ENCODE measurements around the gene MAGT1.
A peak's percentile ranks its signal among the peaks of the same experiment; 100 is the strongest.
"Not testable (repeated sequence)": the region's sequence is repeated elsewhere in the genome, so short reads cannot be mapped to it uniquely, and the experiment has no call there.

Gene MAGT1

DNA sequence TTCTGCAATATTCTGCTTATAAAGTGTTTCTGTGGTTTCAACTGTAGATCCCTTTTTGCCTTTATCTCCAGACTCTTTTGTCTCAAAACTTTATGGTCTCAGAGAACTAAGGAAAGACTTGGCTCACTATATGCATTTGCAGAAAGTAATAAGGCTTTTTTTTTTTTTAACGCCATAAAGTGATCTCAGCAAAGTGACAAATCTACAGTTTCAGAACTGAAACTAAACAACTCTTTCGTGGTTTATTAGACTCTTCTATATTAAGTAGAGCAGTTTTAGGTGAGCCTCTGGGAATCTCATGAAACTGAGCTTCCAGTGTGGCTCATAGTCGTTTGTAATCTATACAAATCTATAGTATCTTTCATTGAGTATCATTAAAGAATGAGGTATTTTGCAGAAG, 30.5 kb upstream of the MAGT1 start:
- H3K27ac ChIP-seq = no peak overlapping the region
- no peak for TF ChIP-seq ZFX (IDR thresholded peaks at IDR 0.05)
- TF ChIP-seq, protein P1, sequence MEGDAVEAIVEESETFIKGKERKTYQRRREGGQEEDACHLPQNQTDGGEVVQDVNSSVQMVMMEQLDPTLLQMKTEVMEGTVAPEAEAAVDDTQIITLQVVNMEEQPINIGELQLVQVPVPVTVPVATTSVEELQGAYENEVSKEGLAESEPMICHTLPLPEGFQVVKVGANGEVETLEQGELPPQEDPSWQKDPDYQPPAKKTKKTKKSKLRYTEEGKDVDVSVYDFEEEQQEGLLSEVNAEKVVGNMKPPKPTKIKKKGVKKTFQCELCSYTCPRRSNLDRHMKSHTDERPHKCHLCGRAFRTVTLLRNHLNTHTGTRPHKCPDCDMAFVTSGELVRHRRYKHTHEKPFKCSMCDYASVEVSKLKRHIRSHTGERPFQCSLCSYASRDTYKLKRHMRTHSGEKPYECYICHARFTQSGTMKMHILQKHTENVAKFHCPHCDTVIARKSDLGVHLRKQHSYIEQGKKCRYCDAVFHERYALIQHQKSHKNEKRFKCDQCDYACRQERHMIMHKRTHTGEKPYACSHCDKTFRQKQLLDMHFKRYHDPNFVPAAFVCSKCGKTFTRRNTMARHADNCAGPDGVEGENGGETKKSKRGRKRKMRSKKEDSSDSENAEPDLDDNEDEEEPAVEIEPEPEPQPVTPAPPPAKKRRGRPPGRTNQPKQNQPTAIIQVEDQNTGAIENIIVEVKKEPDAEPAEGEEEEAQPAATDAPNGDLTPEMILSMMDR (conservative IDR thresholded peaks at IDR 0.05) = no peak

DNA sequence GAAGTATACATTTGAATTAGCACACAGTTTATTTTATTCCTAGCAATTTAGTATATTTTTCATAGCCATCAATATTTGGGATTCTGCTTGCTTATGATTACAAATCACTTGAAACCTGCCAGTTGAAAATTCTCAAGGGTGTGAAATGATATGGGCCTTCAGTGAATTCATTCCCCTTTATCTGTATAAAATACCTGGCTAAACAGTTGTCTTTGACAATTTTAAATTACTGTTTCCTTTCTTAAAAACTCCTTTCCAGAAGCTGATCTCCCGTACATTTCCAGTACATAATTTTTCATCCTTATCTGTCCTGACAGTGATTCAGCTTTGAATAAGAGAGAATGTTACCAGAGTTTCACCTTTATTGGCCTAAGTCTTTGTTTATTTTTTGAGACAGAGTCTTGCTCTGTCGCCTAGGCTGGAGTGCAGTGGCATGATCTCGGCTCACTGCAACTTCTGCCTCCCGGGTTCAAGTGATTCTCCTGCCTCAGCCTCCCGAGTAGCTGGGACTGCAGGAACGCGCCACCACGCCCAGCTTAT, 29.2 kb upstream of the MAGT1 start:
- no peak for TF ChIP-seq ZFX (IDR thresholded peaks at IDR 0.05)
- TF ChIP-seq, protein P1 (conservative IDR thresholded peaks at IDR 0.05) = no peak
- no peak overlapping the region for H3K27ac ChIP-seq

DNA sequence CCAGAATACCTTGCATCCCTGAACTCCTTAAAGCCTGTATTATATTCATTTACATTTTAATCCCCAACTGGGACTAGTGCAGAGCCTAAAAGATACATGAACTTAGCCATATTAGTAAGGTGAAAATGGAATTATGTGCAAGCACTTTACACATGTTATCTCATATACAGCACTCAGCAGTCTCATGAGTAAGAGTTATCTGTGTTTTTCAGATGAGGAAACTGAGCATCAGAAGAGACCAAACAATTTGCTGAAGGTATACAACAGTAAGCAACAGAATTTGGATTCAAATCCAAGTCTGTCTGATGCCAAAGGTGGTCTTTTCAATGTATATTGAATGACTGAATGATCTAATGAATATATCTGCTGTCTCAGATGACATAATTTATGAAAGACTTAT, 27.6 kb upstream of the MAGT1 start:
- H3K27ac ChIP-seq = no peak overlapping the region
- TF ChIP-seq, protein P1 (conservative IDR thresholded peaks at IDR 0.05) = no peak
- no peak for TF ChIP-seq ZFX (IDR thresholded peaks at IDR 0.05)

- not testable (repeated sequence) for H3K27ac ChIP-seq
Measured at GRCh38 chrX:77919370-77919769, 24.1 kb upstream of the MAGT1 start.

DNA sequence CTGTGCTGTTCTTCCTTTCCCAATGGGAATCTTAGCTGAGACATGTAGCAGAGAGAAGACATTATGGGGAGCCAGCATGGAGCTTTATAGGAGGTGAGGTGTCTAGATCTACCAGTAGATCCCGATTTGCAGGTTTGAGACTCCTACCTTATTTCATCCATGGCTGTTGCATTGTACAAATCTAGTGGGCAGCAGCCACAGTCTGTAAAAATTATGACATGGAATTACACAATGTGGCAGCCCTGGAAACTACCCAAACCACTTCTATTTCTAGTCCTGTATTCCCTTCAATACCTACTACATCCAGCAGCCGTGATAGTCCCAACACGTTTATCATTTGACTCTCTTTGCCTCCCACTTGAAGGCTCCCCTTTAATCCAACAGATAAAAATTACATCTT, 23.3 kb upstream of the MAGT1 start:
- TF ChIP-seq, protein P1 (conservative IDR thresholded peaks at IDR 0.05) = no peak
- no peak for TF ChIP-seq ZFX (IDR thresholded peaks at IDR 0.05)
- H3K27ac ChIP-seq = no peak overlapping the region

GRCh38 chrX:77917294-77917933, 22.2 kb upstream of the MAGT1 start:
- no peak overlapping the region for H3K27ac ChIP-seq
- TF ChIP-seq, protein P1 (conservative IDR thresholded peaks at IDR 0.05) = no peak
- TF ChIP-seq ZFX (IDR thresholded peaks at IDR 0.05) = no peak

DNA sequence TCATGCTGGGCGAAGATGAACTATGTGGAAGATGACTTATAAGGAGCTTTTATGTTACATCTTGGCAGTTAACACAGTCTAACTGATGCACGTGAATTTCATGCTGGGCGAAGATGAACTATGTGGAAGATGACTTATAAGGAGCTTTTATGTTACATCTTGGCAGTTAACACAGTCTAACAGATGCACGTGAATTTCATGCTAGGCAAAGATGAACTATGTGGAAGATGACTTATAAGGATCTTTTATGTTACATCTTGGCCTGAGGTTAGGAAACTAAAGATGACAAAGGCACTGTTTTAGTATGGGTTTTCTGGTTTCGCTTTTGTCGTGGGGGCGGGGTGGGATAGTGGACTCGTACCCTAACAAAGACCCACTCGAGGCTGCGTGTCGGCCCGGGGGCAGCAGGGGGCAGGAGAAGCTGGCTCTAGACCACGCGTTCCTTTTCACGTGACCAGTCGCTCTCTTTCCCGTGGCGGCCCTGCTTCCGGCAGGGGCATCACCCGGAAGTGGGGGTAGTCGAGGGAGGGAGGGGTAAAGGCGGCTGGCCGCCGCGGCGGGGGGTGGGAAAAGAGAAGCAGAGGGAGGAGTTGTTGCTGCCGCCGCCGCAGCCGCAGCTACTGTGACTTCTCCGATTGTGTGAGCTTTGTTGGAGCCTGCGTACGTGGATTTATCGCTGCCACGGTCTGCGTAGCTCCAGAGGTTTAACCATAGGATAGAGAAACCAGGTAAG, 15.0 kb upstream of the MAGT1 start, which contains the start of gene ATP7A:
Gene ATP7A (plus strand): TSS at position 586 of the 733 bp plus-strand sequence. CDS start 60,949 bp downstream, outside the sequence.
- peak within 1 kb of the TSS; percentile 62 for H3K27ac ChIP-seq
- no peak for TF ChIP-seq ZFX (IDR thresholded peaks at IDR 0.05)
- TF ChIP-seq, protein P1 (conservative IDR thresholded peaks at IDR 0.05) = peak; percentile 61
